Measurements from ENCODE around the gene MORF4L2. TPM values are rescaled to one million over a fixed set of nuclear protein-coding genes. Genes with fewer than 3 reads are reported as not detected.
A peak's percentile ranks its signal among the peaks of the same experiment; 100 is the strongest.

Gene MORF4L2
- total and polyA plus RNA-seq, 2 donors (not counting 3 experiments of a cell fraction or from before 2014, with no cell fraction given): 331 to 414 TPM

DNA sequence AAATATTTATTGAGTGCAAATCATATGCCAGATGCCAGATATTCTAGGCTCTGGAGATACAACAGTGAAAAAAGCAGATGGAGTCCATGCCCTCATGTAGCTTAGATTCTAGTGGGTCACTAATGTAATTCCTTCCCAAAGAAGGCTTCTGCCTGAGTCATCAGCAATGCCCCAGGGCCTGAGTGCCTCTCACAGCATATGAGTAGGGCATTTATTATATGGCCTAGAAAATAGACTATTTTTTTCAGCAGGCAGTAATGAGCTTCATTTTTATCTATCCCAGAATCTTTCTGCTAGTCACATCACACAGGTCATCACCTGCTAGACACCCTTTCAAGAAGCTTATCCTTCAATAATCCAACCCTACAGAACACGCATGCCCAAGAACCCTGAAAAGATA lies 46.5 kb upstream of the MORF4L2 start:
- Histone ChIP-seq H3K4me2 (ENCODE audit: insufficient read depth, low read length) (no peak overlapping the region), H3K9ac (replicated peaks; ENCODE audit: extremely low read depth, insufficient read depth, low read length) (no peak overlapping the region), H3K27me3 (ENCODE audit: control insufficient read depth in 2 of 2, insufficient read depth in 2 of 2, low read length in 2 of 2) (no peaks in the 10 kb centered on the region), H3K9me1 (replicated peaks; ENCODE audit: control insufficient read depth, extremely low read depth, insufficient read depth, low read length) (no peaks in the 10 kb centered on the region), H3K4me1 (ENCODE audit: control insufficient read depth, extremely low read depth, insufficient read depth, low read length) (peaks cover 18% of the 10 kb centered on the region), H3K9me3 (replicated peaks; ENCODE audit: control insufficient read depth, insufficient read depth, low read length) (no peaks in the 10 kb centered on the region), H2AFZ (ENCODE audit: low read depth, low read length) (no peak overlapping the region), H3K4me3 (replicated peaks in 1 of 3; ENCODE audit: insufficient read depth in 1 of 3, low read depth in 1 of 3, low read length in 3 of 3) (no peak overlapping the region), H3K36me3 (ENCODE audit: control insufficient read depth in 2 of 2, extremely low read depth in 1 of 2, insufficient read depth in 2 of 2, low read length in 2 of 2) (no peaks in the 10 kb centered on the region), H3K79me2 (ENCODE audit: control insufficient read depth, insufficient read depth, low read length) (no peaks in the 10 kb centered on the region), H3K27ac (ENCODE audit: insufficient read depth, low read depth, low read length) (no peak overlapping the region), H4K20me1 (replicated peaks; ENCODE audit: control insufficient read depth, extremely low read depth, insufficient read depth, low read length) (no peaks in the 10 kb centered on the region)
- ChIA-PET POLR2A (no interaction called here), CTCF (interaction anchor here (1.6 kb wide), 1 partner anchor 21 kb away, joined by 7 read pairs; no protein-coding TSS in a partner anchor)
- dilution Hi-C loops (cut with MboI; ENCODE audit: extremely low pct_ligation_motif_present, low sequenced_read_pairs) (no loop called here), intact Hi-C loops (cut with micrococcal nuclease) (no loop called here)
- TF ChIP-seq POLR2AphosphoS5 (IDR thresholded peaks at IDR 0.05; ENCODE audit: insufficient read depth, low read depth, low read length) (no peak), GATA2 (IDR thresholded peaks at IDR 0.05; ENCODE audit: insufficient read depth, insufficient read length, low read depth, low read length) (no peak), POLR2A (IDR thresholded peaks at IDR 0.05; ENCODE audit: low read depth, low read length) (no peak)
- BruUV-seq (replicated peaks): no TSS peak
- DNase-seq (ENCODE audit: low read depth, low spot score) (no peak), FAIRE-seq (no peak)

GRCh38 chrX:103730796-103731493 lies 44.4 kb upstream of the MORF4L2 start:
- Histone ChIP-seq H3K27ac (ENCODE audit: insufficient read depth, low read depth, low read length) (peak overlapping the region; percentile 74), H3K9me1 (replicated peaks; ENCODE audit: control insufficient read depth, extremely low read depth, insufficient read depth, low read length) (no peaks in the 10 kb centered on the region), H4K20me1 (replicated peaks; ENCODE audit: control insufficient read depth, extremely low read depth, insufficient read depth, low read length) (no peaks in the 10 kb centered on the region), H3K36me3 (ENCODE audit: control insufficient read depth in 2 of 2, extremely low read depth in 1 of 2, insufficient read depth in 2 of 2, low read length in 2 of 2) (no peaks in the 10 kb centered on the region), H3K9me3 (replicated peaks; ENCODE audit: control insufficient read depth, insufficient read depth, low read length) (no peaks in the 10 kb centered on the region), H3K4me3 (replicated peaks in 1 of 3; ENCODE audit: insufficient read depth in 1 of 3, low read depth in 1 of 3, low read length in 3 of 3) (no peak overlapping the region), H3K9ac (replicated peaks; ENCODE audit: extremely low read depth, insufficient read depth, low read length) (peak overlapping the region; percentile 34), H2AFZ (ENCODE audit: low read depth, low read length) (peak overlapping the region; percentile 78), H3K4me2 (ENCODE audit: insufficient read depth, low read length) (peak overlapping the region; percentile 49), H3K27me3 (ENCODE audit: control insufficient read depth in 2 of 2, insufficient read depth in 2 of 2, low read length in 2 of 2) (no peaks in the 10 kb centered on the region), H3K79me2 (ENCODE audit: control insufficient read depth, insufficient read depth, low read length) (no peaks in the 10 kb centered on the region), H3K4me1 (ENCODE audit: control insufficient read depth, extremely low read depth, insufficient read depth, low read length) (peaks cover 18% of the 10 kb centered on the region)
- CTCF ChIA-PET: interaction anchor here (1.0 to 4.1 kb wide), 4 partner anchors 11 to 44 kb away, joined by 3 to 28 read pairs (median 4); partner anchors contain the start of gene TMEM31
- intact Hi-C loops (cut with micrococcal nuclease) (no loop called here), dilution Hi-C loops (cut with MboI; ENCODE audit: extremely low pct_ligation_motif_present, low sequenced_read_pairs) (no loop called here)
- no peak for TF ChIP-seq POLR2AphosphoS5 (IDR thresholded peaks at IDR 0.05; ENCODE audit: insufficient read depth, low read depth, low read length)
- no peak for TF ChIP-seq CTCF (IDR thresholded peaks at IDR 0.05; ENCODE audit: extremely low read depth in 1 of 2, insufficient read depth in 1 of 2, low read depth in 1 of 2, low read length in 2 of 2)
- TF ChIP-seq JUN (IDR thresholded peaks at IDR 0.05; ENCODE audit: borderline replicate concordance, insufficient read depth, insufficient read length, low read depth): peak; percentile 22
- DNase-seq (ENCODE audit: low read depth, low spot score) (peak; percentile 73), FAIRE-seq (peak; percentile 93)
- BruUV-seq (replicated peaks): no TSS peak
- POLR2A ChIA-PET: no interaction called here

Data from endothelial cell of umbilical vein (primary cell).